Measurements from ENCODE around the gene MAML2.

The MAML2 gene

GRCh38 chr11:96141626-96142025, 201.4 kb downstream of the MAML2 start:
- H3K27ac ChIP-seq (ENCODE audit: low read length) = no peak overlapping the region
- H3K9me2 ChIP-seq (replicated peaks; ENCODE audit: insufficient read depth, low read length) = no peaks in the 10 kb centered on the region
- no peaks in the 10 kb centered on the region for H3K27me3 ChIP-seq (replicated peaks; ENCODE audit: insufficient read depth, low read length)
- H3K36me3 ChIP-seq (replicated peaks; ENCODE audit: insufficient read depth, low read length) = no peaks in the 10 kb centered on the region
- no peak overlapping the region for H3K4me2 ChIP-seq (ENCODE audit: low read depth, low read length)
- no peak overlapping the region for H3K9ac ChIP-seq (ENCODE audit: low read length)
- H3K9me3 ChIP-seq (replicated peaks; ENCODE audit: insufficient read depth, low read length) = no peaks in the 10 kb centered on the region
- DNase-seq = no peak
- H3K4me3 ChIP-seq (ENCODE audit: low read length) = no peak overlapping the region
- peaks cover 10% of the 10 kb centered on the region for H3K4me1 ChIP-seq (ENCODE audit: low read length)
- no peaks in the 10 kb centered on the region for H3F3A ChIP-seq (ENCODE audit: insufficient read depth, low read length)
- H3K79me2 ChIP-seq (ENCODE audit: low read length) = peaks cover 26% of the 10 kb centered on the region; the same call in 1 of the 2 replicates
- H4K20me1 ChIP-seq (ENCODE audit: insufficient read depth, low read length) = no peaks in the 10 kb centered on the region
- H2AFZ ChIP-seq (ENCODE audit: low read length) = no peak overlapping the region
- TF ChIP-seq EZH2 (optimal IDR thresholded peaks at IDR 0.05; ENCODE audit: low read depth, low read length) (no peak), EZH2phosphoT487 (IDR thresholded peaks at IDR 0.05; ENCODE audit: low read length) (no peak), CTCF (IDR thresholded peaks at IDR 0.05; ENCODE audit: low read length) (no peak)

GRCh38 chr11:96139691-96140090, 203.3 kb downstream of the MAML2 start:
- Histone ChIP-seq H3K9me3 (replicated peaks; ENCODE audit: insufficient read depth, low read length) (no peaks in the 10 kb centered on the region), H3K4me1 (ENCODE audit: low read length) (peaks cover 2% of the 10 kb centered on the region; the same call in 1 of the 2 replicates), H3K4me3 (ENCODE audit: low read length) (no peak overlapping the region), H3K9ac (ENCODE audit: low read length) (no peak overlapping the region), H3K79me2 (ENCODE audit: low read length) (peaks cover 26% of the 10 kb centered on the region; the same call in 1 of the 2 replicates), H3K9me2 (replicated peaks; ENCODE audit: insufficient read depth, low read length) (no peaks in the 10 kb centered on the region), H3K27ac (ENCODE audit: low read length) (no peak overlapping the region), H2AFZ (ENCODE audit: low read length) (no peak overlapping the region), H3F3A (ENCODE audit: insufficient read depth, low read length) (no peaks in the 10 kb centered on the region), H4K20me1 (ENCODE audit: insufficient read depth, low read length) (no peaks in the 10 kb centered on the region), H3K36me3 (replicated peaks; ENCODE audit: insufficient read depth, low read length) (no peaks in the 10 kb centered on the region), H3K4me2 (ENCODE audit: low read depth, low read length) (no peak overlapping the region), H3K27me3 (replicated peaks; ENCODE audit: insufficient read depth, low read length) (no peaks in the 10 kb centered on the region)
- no peak for TF ChIP-seq EZH2 (optimal IDR thresholded peaks at IDR 0.05; ENCODE audit: low read depth, low read length)
- TF ChIP-seq CTCF (IDR thresholded peaks at IDR 0.05; ENCODE audit: low read length) = no peak
- TF ChIP-seq EZH2phosphoT487 (IDR thresholded peaks at IDR 0.05; ENCODE audit: low read length) = no peak
- DNase-seq = no peak

- no peaks in the 10 kb centered on the region for H3K27me3 ChIP-seq (replicated peaks; ENCODE audit: insufficient read depth, low read length)
- H3K27ac ChIP-seq (ENCODE audit: low read length) = no peak overlapping the region
- TF ChIP-seq EZH2phosphoT487 (IDR thresholded peaks at IDR 0.05; ENCODE audit: low read length) = no peak
- TF ChIP-seq EZH2 (optimal IDR thresholded peaks at IDR 0.05; ENCODE audit: low read depth, low read length) = no peak
- no peak for TF ChIP-seq CTCF (IDR thresholded peaks at IDR 0.05; ENCODE audit: low read length)
- no peak overlapping the region for H3K9ac ChIP-seq (ENCODE audit: low read length)
- no peak for DNase-seq
- H3K4me1 ChIP-seq (ENCODE audit: low read length) = no peaks in the 10 kb centered on the region
- H3K4me2 ChIP-seq (ENCODE audit: low read depth, low read length) = no peak overlapping the region
- H3F3A ChIP-seq (ENCODE audit: insufficient read depth, low read length) = no peaks in the 10 kb centered on the region
- no peaks in the 10 kb centered on the region for H3K36me3 ChIP-seq (replicated peaks; ENCODE audit: insufficient read depth, low read length)
- H3K9me2 ChIP-seq (replicated peaks; ENCODE audit: insufficient read depth, low read length) = no peaks in the 10 kb centered on the region
- peaks cover 21% of the 10 kb centered on the region; the same call in 1 of the 2 replicates for H3K79me2 ChIP-seq (ENCODE audit: low read length)
- no peak overlapping the region for H3K4me3 ChIP-seq (ENCODE audit: low read length)
- no peak overlapping the region for H2AFZ ChIP-seq (ENCODE audit: low read length)
- H3K9me3 ChIP-seq (replicated peaks; ENCODE audit: insufficient read depth, low read length) = no peaks in the 10 kb centered on the region
- H4K20me1 ChIP-seq (ENCODE audit: insufficient read depth, low read length) = no peaks in the 10 kb centered on the region
Measured at GRCh38 chr11:96137373-96137772, 205.6 kb downstream of the MAML2 start.

All from MM.1S (cell line).